B cell (primary cell): ENCODE measurements around the gene SPDYE1. TPM values are rescaled to one million over a fixed set of nuclear protein-coding genes. Genes with fewer than 3 reads are reported as not detected.

Experiments
- ATAC-seq: fragments of 200-7000 bp; cut with Tn5 transposase; one replicate; pipeline ENCODE4 v1.10.0; 2021; ENCODE audit warnings: low read depth, mild to moderate bottlenecking, moderate number of reproducible peaks, moderate library complexity
- CTCF ChIA-PET: fragments of 350-600 bp; sonication (Branson Sonifier 250); formaldehyde crosslinking; loops from one replicate; lab custom pipeline; 2021; ENCODE audit warnings: antibody characterized with exemption, inconsistent platforms; lab: Charles Lee
- POLR2A ChIA-PET: fragments of 350-600 bp; sonication (Branson Sonifier 250); formaldehyde crosslinking; loops from one replicate; lab custom pipeline; 2021; ENCODE audit warnings: antibody characterized with exemption; lab: Charles Lee
- DNase-seq: peaks from one replicate; pipeline ENCODE4 v3.0.0; 2013
- H2AFZ ChIP-seq: 2 replicates; pipeline ENCODE4 v1.6.1; 2012; ENCODE audit warnings: mild to moderate bottlenecking, low read depth, low read length; ENCODE audit not compliant: insufficient read depth, poor library complexity, severe bottlenecking
- H3K27ac ChIP-seq, 2 donors: 1 replicate in 1 of 2; 2 replicates in 1 of 2; pipeline ENCODE4 v1.5.1; 2012 to 2013; ENCODE audit warnings: low read length in 2 of 2, mild to moderate bottlenecking in 2 of 2, moderate library complexity in 1 of 2
- H3K27me3 ChIP-seq, 4 experiments: fragments of 200-600 bp in 1 of 4; sonication (generic) in 1 of 4; replicated peaks in 1 of 4; 1 replicate in 2 of 4; 2 replicates in 2 of 4; pipeline versions ENCODE4 v1.6.1 to v1.7.0; 2013 to 2016; ENCODE audit warnings: low read length in 3 of 4, mild to moderate bottlenecking in 2 of 4, mixed read lengths in 1 of 4, moderate library complexity in 1 of 4; ENCODE audit not compliant: insufficient read depth in 4 of 4, control insufficient read depth in 3 of 4; ENCODE audit errors: control extremely low read depth in 1 of 4
- H3K36me3 ChIP-seq, 2 experiments: replicated peaks in 1 of 2; 1 replicate in 1 of 2; 2 replicates in 1 of 2; pipeline versions ENCODE4 v1.6.1 to v1.7.1; 2013; ENCODE audit warnings: low read length in 1 of 2; ENCODE audit not compliant: insufficient read depth in 2 of 2, control insufficient read depth in 1 of 2; ENCODE audit errors: control extremely low read depth in 1 of 2, extremely low read depth in 1 of 2
- H3K4me1 ChIP-seq, 2 donors: fragments of 200-600 bp in 1 of 2; sonication (generic) in 1 of 2; 1 replicate in 1 of 2; 2 replicates in 1 of 2; pipeline versions ENCODE4 v1.5.1 to v1.6.1; 2013 to 2017; ENCODE audit warnings: low read length in 2 of 2; ENCODE audit not compliant: control insufficient read depth in 2 of 2, insufficient read depth in 2 of 2
- H3K4me2 ChIP-seq: replicated peaks from 2 replicates; pipeline ENCODE3; 2012; ENCODE audit warnings: mild to moderate bottlenecking, low read depth, low read length; ENCODE audit not compliant: poor library complexity, severe bottlenecking
- H3K4me3 ChIP-seq, 5 experiments: fragments of 200-600 bp in 1 of 5; sonication (generic) in 1 of 5; 1 replicate in 3 of 5; 2 replicates in 2 of 5; pipeline versions ENCODE4 v1.5.1 to v1.7.0; 2011 to 2016; ENCODE audit warnings: low read length in 4 of 5, mild to moderate bottlenecking in 4 of 5, low read depth in 2 of 5, control low read depth in 1 of 5, moderate library complexity in 1 of 5; ENCODE audit not compliant: insufficient read depth in 1 of 5; ENCODE audit errors: control extremely low read depth in 1 of 5, extremely low read depth in 1 of 5
- H3K79me2 ChIP-seq: fragments of 200-600 bp; sonication (generic); one replicate; pipeline ENCODE4 v1.6.0; 2016; ENCODE audit warnings: low read length; ENCODE audit not compliant: control insufficient read depth, insufficient read depth
- H3K9ac ChIP-seq: fragments of 200-600 bp; sonication (generic); 2 replicates; pipeline ENCODE4 v1.6.1; 2017; ENCODE audit warnings: mild to moderate bottlenecking, low read length, moderate library complexity
- H3K9me3 ChIP-seq, 3 donors: one replicate each; pipeline versions ENCODE4 v1.6.1 to v1.7.1; 2013; ENCODE audit warnings: low read length in 2 of 3; ENCODE audit not compliant: control insufficient read depth in 2 of 3, insufficient read depth in 1 of 3; ENCODE audit errors: control extremely low read depth in 1 of 3
- H4K20me1 ChIP-seq: 2 replicates; pipeline ENCODE4 v1.6.0; 2012; ENCODE audit warnings: mild to moderate bottlenecking, low read length; ENCODE audit not compliant: insufficient read depth, control insufficient read depth, poor library complexity, severe bottlenecking
- H3K27ac Mint-ChIP-seq: one replicate; pipeline ENCODE4 v1.8.0; 2021; ENCODE audit warnings: mixed read lengths
- H3K27me3 Mint-ChIP-seq: one replicate; pipeline ENCODE4 v1.8.0; 2021; ENCODE audit warnings: mixed read lengths
- H3K4me1 Mint-ChIP-seq: one replicate; pipeline ENCODE4 v1.8.0; 2021; ENCODE audit warnings: mixed read lengths
- H3K4me3 Mint-ChIP-seq: one replicate; pipeline ENCODE4 v1.8.0; 2021; ENCODE audit warnings: mixed read lengths
- H3K9me3 Mint-ChIP-seq: one replicate; pipeline ENCODE4 v1.8.0; 2022; ENCODE audit warnings: mixed read lengths; ENCODE audit not compliant: insufficient read depth
- CTCF ChIP-seq: fragments of 200-600 bp; IDR thresholded peaks from one replicate; pipeline ENCODE4 v1.8.0; 2022; ENCODE audit warnings: antibody characterized with exemption, mild to moderate bottlenecking
- EZH2 ChIP-seq: IDR thresholded peaks from 2 replicates; pipeline ENCODE4 v1.6.1; 2012; ENCODE audit warnings: borderline replicate concordance, low read depth, mild to moderate bottlenecking, moderate library complexity, low read length; ENCODE audit not compliant: insufficient read depth, poor library complexity, severe bottlenecking
- WGBS: methylation state at CpG from one replicate; pipeline ENCODE4 v1.1.5; 2013; ENCODE audit warnings: missing lambda C conversion rate; ENCODE audit not compliant: insufficient coverage; 5-methylcytosine and 5-hydroxymethylcytosine counted together
- intact Hi-C: fragments of 100-400 bp; cut with micrococcal nuclease; formaldehyde crosslinking; loops from one replicate; pipeline ENCODE4 v1.10.0; 2022
- polyA plus RNA-seq: library from polyadenylated mRNA; depleted of rRNA; stranded (reverse); fragments of >200 nt; gene quantifications from 2 replicates; pipeline ENCODE4 v1.2.3, GENCODE V29; 2012
- total RNA-seq, 2 donors: library from RNA; stranded (reverse); fragments of 120-200 nt in 1 of 2; gene quantifications; 1 replicate in 1 of 2; 2 replicates in 1 of 2; pipeline versions ENCODE4 v1.2.3 to v1.2.4, GENCODE V29; 2013 to 2022

The SPDYE1 gene
- total and polyA plus RNA-seq, 2 donors (not counting 1 experiment from before 2014, with no cell fraction given), result 0.10 TPM; not detected in 1

GRCh38 chr7:44050121-44050914 lies 52.6 kb downstream of the SPDYE1 start:
- intact Hi-C loops, result no loop called here
- Histone ChIP-seq H3K36me3 (peaks cover 0 to 72% of the 10 kb centered on the region in 2 experiments), H4K20me1 (peaks cover 65% of the 10 kb centered on the region)

More at GRCh38 chr7:44050121-44050914, 52.6 kb downstream of the SPDYE1 start:
- WGBS, result 91% methylated on average over 11 of the region's 14 CpGs
- Histone ChIP-seq H3K27me3 (no peaks in the 10 kb centered on the region), H3K4me1 (peaks cover 73 to 83% of the 10 kb centered on the region in 2 donors), H2AFZ (no peak overlapping the region), H3K4me2 (no peak overlapping the region), H3K9ac (no peak overlapping the region), H3K9me3 (no peaks in the 10 kb centered on the region), H3K27ac (peak overlapping the region in 1 of 2 donors; percentile 51), H3K4me3 (no peak overlapping the region), H3K79me2 (peaks cover 96% of the 10 kb centered on the region)
- H3K4me1 Mint-ChIP-seq, result peaks cover 81% of the 10 kb centered on the region
- CTCF ChIA-PET, result no interaction called here
- no peak overlapping the region for H3K4me3 Mint-ChIP-seq
- no peak for TF ChIP-seq CTCF
- TF ChIP-seq EZH2, result no peak
- POLR2A ChIA-PET, result interaction anchor here (0.6 to 1.0 kb wide), 2 partner anchors 12 to 872 kb away, joined by 3 to 10 read pairs; no protein-coding TSS in a partner anchor
- peak overlapping the region; percentile 59 for H3K27ac Mint-ChIP-seq
- no peak for DNase-seq
- H3K27me3 Mint-ChIP-seq, result no peaks in the 10 kb centered on the region
- no peak for ATAC-seq
- H3K9me3 Mint-ChIP-seq, result no peaks in the 10 kb centered on the region
